ENCODE data around the gene RPL36.
"Not testable (repeated sequence)": the region's sequence is repeated elsewhere in the genome, so short reads cannot be mapped to it uniquely, and the experiment has no call there.

The RPL36 gene

GRCh38 chr19:5707576-5708575 is 17.8 kb downstream of the RPL36 start:
- DNase-seq = no peak

- no peak for DNase-seq
Observed at GRCh38 chr19:5711025-5711424, 20.9 kb downstream of the RPL36 start.

- no peak for DNase-seq
Observed at GRCh38 chr19:5711713-5712161, 21.6 kb downstream of the RPL36 start.

- DNase-seq = no peak
Observed at GRCh38 chr19:5713228-5713627, 23.1 kb downstream of the RPL36 start.

GRCh38 chr19:5714816-5715215 is 24.7 kb downstream of the RPL36 start:
- no peak for DNase-seq

GRCh38 chr19:5717215-5717935 is 27.3 kb downstream of the RPL36 start:
- DNase-seq = no peak

- DNase-seq = no peak
Observed at GRCh38 chr19:5718037-5718578, 28.0 kb downstream of the RPL36 start.

GRCh38 chr19:5718579-5719273 is 28.6 kb downstream of the RPL36 start:
- peak; percentile 59 for DNase-seq

- DNase-seq = no peak
Observed at GRCh38 chr19:5719274-5719960, 29.3 kb downstream of the RPL36 start.

- DNase-seq = peak; percentile 96
Observed at GRCh38 chr19:5719961-5720790, 30.1 kb downstream of the RPL36 start, which contains the start of the genes CATSPERD and LONP1. TSS of gene CATSPERD (plus strand) at chr19:5720637. CDS start at chr19:5720738, 101 bp downstream. TSS of gene LONP1 (minus strand) at chr19:5720146. CDS start at chr19:5720132, 14 bp downstream.

GRCh38 chr19:5727453-5728050 is 37.5 kb downstream of the RPL36 start:
- no peak for DNase-seq

- not testable (repeated sequence) for DNase-seq
Observed at GRCh38 chr19:5733172-5733571, 43.1 kb downstream of the RPL36 start.

GRCh38 chr19:5738423-5738822 is 48.3 kb downstream of the RPL36 start:
- no peak for DNase-seq

Measured in amniotic stem cell (primary cell).